Thoracic aorta (tissue), 2 donors: ENCODE data around the gene ZCCHC24. TPM values are rescaled to one million over a fixed set of nuclear protein-coding genes. Genes with fewer than 3 reads are reported as not detected.

ENCODE experiments used
- ATAC-seq: fragments of 150-250 bp; one replicate; pipeline ENCODE4 v1.8.0; 2017; ENCODE audit warnings: low read depth; ENCODE audit not compliant: insufficient number of reproducible peaks, low FRiP score
- DNase-seq: peaks from one replicate; pipeline ENCODE4 v3.0.0-alpha.2; 2020; ENCODE audit warnings: low spot score
- H3K27ac ChIP-seq, 2 donors: fragments of 200-600 bp; sonication (generic); 1 replicate in 1 of 2; 2 replicates in 1 of 2; pipeline ENCODE4 v1.5.1; 2016; ENCODE audit warnings: mild to moderate bottlenecking in 2 of 2, moderate library complexity in 2 of 2
- H3K27me3 ChIP-seq: fragments of 200-600 bp; sonication (generic); replicated peaks from 2 replicates; pipeline ENCODE4 v1.6.0; 2016; ENCODE audit warnings: mild to moderate bottlenecking; ENCODE audit not compliant: insufficient read depth
- H3K36me3 ChIP-seq: fragments of 200-600 bp; sonication (generic); one replicate; pipeline ENCODE4 v1.5.1; 2016
- H3K4me1 ChIP-seq, 2 donors: fragments of 200-600 bp; sonication (generic); 1 replicate in 1 of 2; 2 replicates in 1 of 2; pipeline versions ENCODE4 v1.5.1 to v1.6.0; 2016; ENCODE audit warnings: low read depth in 2 of 2, mild to moderate bottlenecking in 1 of 2; ENCODE audit not compliant: control insufficient read depth in 1 of 2
- H3K4me3 ChIP-seq: fragments of 200-600 bp; sonication (generic); 2 replicates; pipeline ENCODE4 v1.5.1; 2016; ENCODE audit warnings: mild to moderate bottlenecking
- H3K9me3 ChIP-seq: fragments of 200-600 bp; sonication (generic); 2 replicates; pipeline ENCODE4 v1.5.1; 2016
- CTCF ChIP-seq: fragments of 200-600 bp; sonication (generic); IDR thresholded peaks from one replicate; pipeline ENCODE4 v1.5.1; 2019; ENCODE audit warnings: antibody characterized with exemption
- total RNA-seq, 2 donors: library from RNA; depleted of rRNA; stranded (reverse); fragments of >200 nt; gene quantifications; one replicate each; pipeline versions ENCODE4 v1.1.0 to v1.2.3, GENCODE V29; 2016

ZCCHC24 gene
- total RNA-seq, 2 donors from 2014 or later, result 66.9 to 82.9 TPM

- Histone ChIP-seq H3K4me3 (peak overlapping the region; percentile 91), H3K27me3 (no peaks in the 10 kb centered on the region), H3K27ac (peak overlapping the region; percentile 2 to 41), H3K9me3 (no peaks in the 10 kb centered on the region), H3K36me3 (no peaks in the 10 kb centered on the region), H3K4me1 (peaks cover 22 to 72% of the 10 kb centered on the region in 2 donors)
- TF ChIP-seq CTCF, result no peak
- ATAC-seq (no peak), DNase-seq (no peak)
Observed at GRCh38 chr10:79442171-79443040, 3.0 kb downstream of the ZCCHC24 start.

- no peak for ATAC-seq
- H3K9me3 ChIP-seq, result no peaks in the 10 kb centered on the region
- peaks cover 30 to 76% of the 10 kb centered on the region in 2 donors for H3K4me1 ChIP-seq
- H3K4me3 ChIP-seq, result no peak overlapping the region
- TF ChIP-seq CTCF, result no peak
- no peak for DNase-seq
- no peak overlapping the region for H3K27ac ChIP-seq
- H3K36me3 ChIP-seq, result no peaks in the 10 kb centered on the region
- no peaks in the 10 kb centered on the region for H3K27me3 ChIP-seq
Observed at GRCh38 chr10:79441433-79441832, 4.0 kb downstream of the ZCCHC24 start.

- no peaks in the 10 kb centered on the region for H3K27me3 ChIP-seq
- no peak for DNase-seq
- peak overlapping the region in 1 of 2 donors; percentile 38 for H3K27ac ChIP-seq
- H3K9me3 ChIP-seq, result no peaks in the 10 kb centered on the region
- no peaks in the 10 kb centered on the region for H3K36me3 ChIP-seq
- peaks cover 42 to 87% of the 10 kb centered on the region in 2 donors for H3K4me1 ChIP-seq
- ATAC-seq, result no peak
- TF ChIP-seq CTCF, result no peak
- H3K4me3 ChIP-seq, result no peak overlapping the region
Observed at GRCh38 chr10:79440281-79440680, 5.1 kb downstream of the ZCCHC24 start.

GRCh38 chr10:79438699-79439085 is 6.7 kb downstream of the ZCCHC24 start:
- H3K27me3 ChIP-seq, result no peaks in the 10 kb centered on the region
- no peak for TF ChIP-seq CTCF
- H3K4me1 ChIP-seq, result peaks cover 45 to 98% of the 10 kb centered on the region in 2 donors
- H3K4me3 ChIP-seq, result no peak overlapping the region
- ATAC-seq (no peak), DNase-seq (no peak)
- H3K9me3 ChIP-seq, result no peaks in the 10 kb centered on the region
- H3K27ac ChIP-seq, result peak overlapping the region in 1 of 2 donors; percentile 88
- H3K36me3 ChIP-seq, result no peaks in the 10 kb centered on the region

GRCh38 chr10:79438021-79438698 is 7.3 kb downstream of the ZCCHC24 start:
- Histone ChIP-seq H3K4me3 (no peak overlapping the region), H3K9me3 (no peaks in the 10 kb centered on the region), H3K4me1 (peaks cover 41 to 98% of the 10 kb centered on the region in 2 donors), H3K36me3 (no peaks in the 10 kb centered on the region), H3K27ac (peak overlapping the region in 1 of 2 donors; percentile 88), H3K27me3 (no peaks in the 10 kb centered on the region)
- ATAC-seq, result no peak
- DNase-seq, result no peak
- TF ChIP-seq CTCF, result peak; percentile 12
